Upper lobe of left lung (tissue), 6 donors: ENCODE measurements around the gene FGF12. TPM values are rescaled to one million over a fixed set of nuclear protein-coding genes. Genes with fewer than 3 reads are reported as not detected.

Experiments
- ATAC-seq, 2 donors: fragments of 200-7000 bp; cut with Tn5 transposase; one replicate each; pipeline ENCODE4 v1.9.1; 2022; ENCODE audit warnings: mild to moderate bottlenecking in 2 of 2, moderate library complexity in 2 of 2; ENCODE audit not compliant: low FRiP score in 2 of 2
- DNase-seq, 2 donors: peaks; one replicate each; pipeline ENCODE4 v3.0.0-alpha.2; 2019 to 2020
- H3K27ac ChIP-seq, 4 donors: fragments of 200-600 bp; sonication (generic); one replicate each; pipeline ENCODE4 v1.5.1; 2016 to 2019
- H3K27me3 ChIP-seq, 4 donors: fragments of 200-600 bp; sonication (generic); one replicate each; pipeline ENCODE4 v1.5.1; 2017 to 2019
- H3K36me3 ChIP-seq, 4 donors: fragments of 200-600 bp; sonication (generic); one replicate each; pipeline ENCODE4 v1.5.1; 2016 to 2019
- H3K4me1 ChIP-seq, 4 donors: fragments of 200-600 bp; sonication (generic); one replicate each; pipeline ENCODE4 v1.5.1; 2018 to 2019
- H3K4me3 ChIP-seq, 4 donors: fragments of 200-600 bp; sonication (generic); one replicate each; pipeline ENCODE4 v1.5.1; 2017 to 2019; ENCODE audit warnings: mild to moderate bottlenecking in 2 of 4, moderate library complexity in 1 of 4
- H3K9me3 ChIP-seq, 4 donors: fragments of 200-600 bp; sonication (generic); one replicate each; pipeline ENCODE4 v1.5.1; 2018 to 2019
- CTCF ChIP-seq, 6 experiments: fragments of 450-650 bp in 4 of 6; fragments of 200-600 bp in 2 of 6; sonication (generic) in 2 of 6; IDR thresholded peaks; one replicate each; pipeline ENCODE4 v1.5.1; 2016 to 2019; ENCODE audit warnings: antibody characterized with exemption in 6 of 6
- EP300 ChIP-seq, 4 donors: sonication (generic); formaldehyde crosslinking; IDR thresholded peaks; one replicate each; pipeline ENCODE4 v1.5.1; 2017; ENCODE audit warnings: antibody characterized with exemption in 4 of 4, control low read depth in 2 of 4
- POLR2A ChIP-seq, 4 donors: fragments of 450-650 bp; IDR thresholded peaks; one replicate each; pipeline ENCODE4 v1.5.1; 2016 to 2017; ENCODE audit warnings: antibody characterized with exemption in 4 of 4, mild to moderate bottlenecking in 2 of 4
- POLR2AphosphoS5 ChIP-seq, 2 donors: sonication (generic); formaldehyde crosslinking; IDR thresholded peaks; one replicate each; pipeline ENCODE4 v1.5.1; 2017; ENCODE audit warnings: antibody characterized with exemption in 2 of 2
- WGBS, 2 donors: methylation state at CpG; one replicate each; pipeline ENCODE4 v1.1.5; 2017 to 2018; 5-methylcytosine and 5-hydroxymethylcytosine counted together
- total RNA-seq, 6 donors: library from RNA; depleted of rRNA in 4 of 6; stranded (reverse); fragments of >200 nt in 4 of 6; gene quantifications; one replicate each; pipeline versions ENCODE4 v1.1.0 to v1.2.1, GENCODE V29; 2016 to 2021
- donor health status: DM: no; HTN: no; CAD: no; lungs with moderate emphysema.
- donor health status: DM: no; HTN: yes; CAD: no; lungs with severe emphysema.

FGF12 gene
- total RNA-seq, 6 donors from 2014 or later: 0.83 to 5.3 (median 2.2) TPM

- Histone ChIP-seq H3K36me3 (no peaks in the 10 kb centered on the region), H3K4me1 (no peaks in the 10 kb centered on the region), H3K4me3 (no peak overlapping the region), H3K9me3 (no peaks in the 10 kb centered on the region), H3K27me3 (no peaks in the 10 kb centered on the region), H3K27ac (no peak overlapping the region)
- 89 to 90% methylated on average over 3 of the region's 3 CpGs for WGBS, 2 donors
- TF ChIP-seq POLR2AphosphoS5 (IDR thresholded peaks at IDR 0.05): no peak
- TF ChIP-seq CTCF (IDR thresholded peaks at IDR 0.05): no peak
- TF ChIP-seq POLR2A (IDR thresholded peaks at IDR 0.05): no peak
- no peak for TF ChIP-seq EP300 (IDR thresholded peaks at IDR 0.05)
- DNase-seq (no peak), ATAC-seq (peak in 1 of 2 donors; percentile 40)
These were observed 105.4 kb downstream of the FGF12 start for GRCh38 chr3:192621909-192622308.

GRCh38 chr3:192620275-192620674 lies 107.1 kb downstream of the FGF12 start:
- Histone ChIP-seq H3K4me1 (no peaks in the 10 kb centered on the region), H3K27me3 (no peaks in the 10 kb centered on the region), H3K4me3 (no peak overlapping the region), H3K27ac (no peak overlapping the region), H3K9me3 (no peaks in the 10 kb centered on the region), H3K36me3 (no peaks in the 10 kb centered on the region)
- WGBS, 2 donors: 71 to 77% methylated on average over 3 of the region's 3 CpGs
- ATAC-seq (no peak), DNase-seq (no peak)
- no peak for TF ChIP-seq POLR2A (IDR thresholded peaks at IDR 0.05)

GRCh38 chr3:192611411-192611810 lies 115.9 kb downstream of the FGF12 start:
- no peaks in the 10 kb centered on the region for H3K9me3 ChIP-seq
- H3K36me3 ChIP-seq: no peaks in the 10 kb centered on the region
- no peak overlapping the region for H3K4me3 ChIP-seq
- no peaks in the 10 kb centered on the region for H3K27me3 ChIP-seq
- no peak for ATAC-seq
- TF ChIP-seq POLR2AphosphoS5 (IDR thresholded peaks at IDR 0.05) (no peak), CTCF (IDR thresholded peaks at IDR 0.05) (no peak), POLR2A (IDR thresholded peaks at IDR 0.05) (no peak), EP300 (IDR thresholded peaks at IDR 0.05) (no peak)
- 84 to 93% methylated on average over 4 of the region's 4 CpGs for WGBS, 2 donors
- DNase-seq: no peak
- no peak overlapping the region for H3K27ac ChIP-seq
- no peaks in the 10 kb centered on the region for H3K4me1 ChIP-seq

GRCh38 chr3:192608726-192609600 lies 118.4 kb downstream of the FGF12 start:
- TF ChIP-seq EP300 (IDR thresholded peaks at IDR 0.05): no peak
- TF ChIP-seq CTCF (IDR thresholded peaks at IDR 0.05): no peak
- TF ChIP-seq POLR2A (IDR thresholded peaks at IDR 0.05): no peak
- no peak for TF ChIP-seq POLR2AphosphoS5 (IDR thresholded peaks at IDR 0.05)
- Histone ChIP-seq H3K27me3 (no peaks in the 10 kb centered on the region), H3K4me3 (no peak overlapping the region), H3K9me3 (peaks cover 0 to 7% (median 0%) of the 10 kb centered on the region in 4 donors), H3K27ac (no peak overlapping the region), H3K36me3 (no peaks in the 10 kb centered on the region), H3K4me1 (no peaks in the 10 kb centered on the region)
- DNase-seq (no peak), ATAC-seq (no peak)
- WGBS, 2 donors: 79 to 87% methylated on average over 8 of the region's 8 CpGs

GRCh38 chr3:192607798-192608197 lies 119.5 kb downstream of the FGF12 start:
- Histone ChIP-seq H3K27me3 (no peaks in the 10 kb centered on the region), H3K4me3 (no peak overlapping the region), H3K36me3 (no peaks in the 10 kb centered on the region), H3K4me1 (no peaks in the 10 kb centered on the region), H3K9me3 (peaks cover 0 to 7% (median 2%) of the 10 kb centered on the region in 4 donors), H3K27ac (no peak overlapping the region)
- ATAC-seq (no peak), DNase-seq (no peak)
- WGBS, 2 donors: 95 to 96% methylated on average over 4 of the region's 4 CpGs
- TF ChIP-seq CTCF (IDR thresholded peaks at IDR 0.05) (no peak), POLR2AphosphoS5 (IDR thresholded peaks at IDR 0.05) (no peak), EP300 (IDR thresholded peaks at IDR 0.05) (no peak), POLR2A (IDR thresholded peaks at IDR 0.05) (no peak)
